ENCODE results near the gene ASPRV1.
"Not testable (repeated sequence)": the region's sequence is repeated elsewhere in the genome, so short reads cannot be mapped to it uniquely, and the experiment has no call there.

ASPRV1 gene

GRCh38 chr2:69955029-69955428 is 6.4 kb downstream of the ASPRV1 start:
- no peak overlapping the region for H3K27ac ChIP-seq (ENCODE audit: insufficient read depth in 1 of 2, low read depth in 1 of 2, low read length in 2 of 2, poor library complexity in 1 of 2, severe bottlenecking in 2 of 2)
- DNase-seq: no peak
- ChIA-PET CTCF (interaction anchor here (2.6 kb wide), 1 partner anchor 9 kb away, joined by 9 read pairs; no protein-coding TSS in a partner anchor), POLR2A (no interaction called here)
- no peak overlapping the region for H3K4me3 ChIP-seq (ENCODE audit: control insufficient read depth in 1 of 7, extremely low read depth in 1 of 7, insufficient read depth in 4 of 7, low read depth in 2 of 7, low read length in 6 of 7)
- 97% methylated on average over 11 of the region's 11 CpGs for WGBS (ENCODE audit: insufficient coverage)
- H3K27me3 ChIP-seq (replicated peaks in 2 of 5; ENCODE audit: control insufficient read depth in 4 of 5, insufficient read depth in 5 of 5, low read length in 4 of 5): no peaks in the 10 kb centered on the region
- H3K4me1 ChIP-seq (ENCODE audit: control extremely low read depth in 1 of 4, control insufficient read depth in 4 of 4, insufficient read depth in 4 of 4, low read length in 3 of 4): peaks cover 0 to 7% (median 0%) of the 10 kb centered on the region in 4 experiments
- no peaks in the 10 kb centered on the region for H3K36me3 ChIP-seq (ENCODE audit: control insufficient read depth in 4 of 4, insufficient read depth in 4 of 4, low read length in 3 of 4)
- no peaks in the 10 kb centered on the region for H3K9me3 ChIP-seq (ENCODE audit: control extremely low read depth in 1 of 5, control insufficient read depth in 4 of 5, insufficient read depth in 2 of 5, low read depth in 1 of 5, low read length in 4 of 5)

GRCh38 chr2:69954084-69954483 is 7.3 kb downstream of the ASPRV1 start:
- no peaks in the 10 kb centered on the region for H3K9me3 ChIP-seq (ENCODE audit: control extremely low read depth in 1 of 5, control insufficient read depth in 4 of 5, insufficient read depth in 2 of 5, low read depth in 1 of 5, low read length in 4 of 5)
- ChIA-PET CTCF (interaction anchor here (2.6 kb wide), 1 partner anchor 8 kb away, joined by 9 read pairs; no protein-coding TSS in a partner anchor), POLR2A (no interaction called here)
- peaks cover 0 to 7% (median under 1%) of the 10 kb centered on the region in 4 experiments for H3K4me1 ChIP-seq (ENCODE audit: control extremely low read depth in 1 of 4, control insufficient read depth in 4 of 4, insufficient read depth in 4 of 4, low read length in 3 of 4)
- no peaks in the 10 kb centered on the region for H3K27me3 ChIP-seq (replicated peaks in 2 of 5; ENCODE audit: control insufficient read depth in 4 of 5, insufficient read depth in 5 of 5, low read length in 4 of 5)
- H3K27ac ChIP-seq (ENCODE audit: insufficient read depth in 1 of 2, low read depth in 1 of 2, low read length in 2 of 2, poor library complexity in 1 of 2, severe bottlenecking in 2 of 2): no peak overlapping the region
- H3K36me3 ChIP-seq (ENCODE audit: control insufficient read depth in 4 of 4, insufficient read depth in 4 of 4, low read length in 3 of 4): no peaks in the 10 kb centered on the region
- no peak overlapping the region for H3K4me3 ChIP-seq (ENCODE audit: control insufficient read depth in 1 of 7, extremely low read depth in 1 of 7, insufficient read depth in 4 of 7, low read depth in 2 of 7, low read length in 6 of 7)
- WGBS (ENCODE audit: insufficient coverage): 100% methylated on average over 1 of the region's 1 CpG
- DNase-seq: no peak

GRCh38 chr2:69952336-69953115 is 8.9 kb downstream of the ASPRV1 start:
- Histone ChIP-seq H3K9me3 (ENCODE audit: control extremely low read depth in 1 of 5, control insufficient read depth in 4 of 5, insufficient read depth in 2 of 5, low read depth in 1 of 5, low read length in 4 of 5) (no peaks in the 10 kb centered on the region), H3K4me1 (ENCODE audit: control extremely low read depth in 1 of 4, control insufficient read depth in 4 of 4, insufficient read depth in 4 of 4, low read length in 3 of 4) (peaks cover 2 to 18% (median 16%) of the 10 kb centered on the region in 4 experiments), H3K27me3 (replicated peaks in 2 of 5; ENCODE audit: control insufficient read depth in 4 of 5, insufficient read depth in 5 of 5, low read length in 4 of 5) (no peaks in the 10 kb centered on the region), H3K4me3 (ENCODE audit: control insufficient read depth in 1 of 7, extremely low read depth in 1 of 7, insufficient read depth in 4 of 7, low read depth in 2 of 7, low read length in 6 of 7) (no peak overlapping the region), H3K36me3 (ENCODE audit: control insufficient read depth in 4 of 4, insufficient read depth in 4 of 4, low read length in 3 of 4) (no peaks in the 10 kb centered on the region), H3K27ac (ENCODE audit: insufficient read depth in 1 of 2, low read depth in 1 of 2, low read length in 2 of 2, poor library complexity in 1 of 2, severe bottlenecking in 2 of 2) (no peak overlapping the region)
- no peak for DNase-seq
- ChIA-PET POLR2A (no interaction called here), CTCF (interaction anchor here (0.7 to 0.9 kb wide), 2 partner anchors 12 to 44 kb away, joined by 3 read pairs; no protein-coding TSS in a partner anchor)
- WGBS (ENCODE audit: insufficient coverage): 98% methylated on average over 6 of the region's 6 CpGs

GRCh38 chr2:69950671-69951070 is 10.8 kb downstream of the ASPRV1 start:
- peaks cover 16 to 35% (median 32%) of the 10 kb centered on the region in 4 experiments for H3K4me1 ChIP-seq (ENCODE audit: control extremely low read depth in 1 of 4, control insufficient read depth in 4 of 4, insufficient read depth in 4 of 4, low read length in 3 of 4)
- CTCF ChIA-PET; H3K27ac ChIP-seq (ENCODE audit: insufficient read depth in 1 of 2, low read depth in 1 of 2, low read length in 2 of 2, poor library complexity in 1 of 2, severe bottlenecking in 2 of 2); DNase-seq; H3K4me3 ChIP-seq (ENCODE audit: control insufficient read depth in 1 of 7, extremely low read depth in 1 of 7, insufficient read depth in 4 of 7, low read depth in 2 of 7, low read length in 6 of 7); H3K27me3 ChIP-seq (replicated peaks in 2 of 5; ENCODE audit: control insufficient read depth in 4 of 5, insufficient read depth in 5 of 5, low read length in 4 of 5); H3K9me3 ChIP-seq (ENCODE audit: control extremely low read depth in 1 of 5, control insufficient read depth in 4 of 5, insufficient read depth in 2 of 5, low read depth in 1 of 5, low read length in 4 of 5); POLR2A ChIA-PET; H3K36me3 ChIP-seq (ENCODE audit: control insufficient read depth in 4 of 4, insufficient read depth in 4 of 4, low read length in 3 of 4): not testable (repeated sequence)
- 93% methylated on average over 2 of the region's 3 CpGs for whole genome bisulfite sequencing (ENCODE audit: insufficient coverage)

GRCh38 chr2:69950241-69950640 is 11.2 kb downstream of the ASPRV1 start:
- no peak for DNase-seq
- Histone ChIP-seq H3K9me3 (ENCODE audit: control extremely low read depth in 1 of 5, control insufficient read depth in 4 of 5, insufficient read depth in 2 of 5, low read depth in 1 of 5, low read length in 4 of 5) (no peaks in the 10 kb centered on the region), H3K36me3 (ENCODE audit: control insufficient read depth in 4 of 4, insufficient read depth in 4 of 4, low read length in 3 of 4) (no peaks in the 10 kb centered on the region), H3K4me1 (ENCODE audit: control extremely low read depth in 1 of 4, control insufficient read depth in 4 of 4, insufficient read depth in 4 of 4, low read length in 3 of 4) (peaks cover 16 to 39% (median 37%) of the 10 kb centered on the region in 4 experiments), H3K4me3 (ENCODE audit: control insufficient read depth in 1 of 7, extremely low read depth in 1 of 7, insufficient read depth in 4 of 7, low read depth in 2 of 7, low read length in 6 of 7) (no peak overlapping the region), H3K27ac (ENCODE audit: insufficient read depth in 1 of 2, low read depth in 1 of 2, low read length in 2 of 2, poor library complexity in 1 of 2, severe bottlenecking in 2 of 2) (no peak overlapping the region), H3K27me3 (replicated peaks in 2 of 5; ENCODE audit: control insufficient read depth in 4 of 5, insufficient read depth in 5 of 5, low read length in 4 of 5) (no peaks in the 10 kb centered on the region)
- WGBS (ENCODE audit: insufficient coverage): 97% methylated on average over 3 of the region's 5 CpGs
- POLR2A ChIA-PET: no interaction called here
- CTCF ChIA-PET: no interaction called here

- H3K27ac ChIP-seq (ENCODE audit: insufficient read depth in 1 of 2, low read depth in 1 of 2, low read length in 2 of 2, poor library complexity in 1 of 2, severe bottlenecking in 2 of 2): no peak overlapping the region
- no peaks in the 10 kb centered on the region for H3K36me3 ChIP-seq (ENCODE audit: control insufficient read depth in 4 of 4, insufficient read depth in 4 of 4, low read length in 3 of 4)
- DNase-seq: no peak
- peak overlapping the region in 2 of 7 experiments; percentile 34 to 45 for H3K4me3 ChIP-seq (ENCODE audit: control insufficient read depth in 1 of 7, extremely low read depth in 1 of 7, insufficient read depth in 4 of 7, low read depth in 2 of 7, low read length in 6 of 7)
- ChIA-PET POLR2A (no interaction called here), CTCF (no interaction called here)
- H3K27me3 ChIP-seq (replicated peaks in 2 of 5; ENCODE audit: control insufficient read depth in 4 of 5, insufficient read depth in 5 of 5, low read length in 4 of 5): no peaks in the 10 kb centered on the region
- H3K9me3 ChIP-seq (ENCODE audit: control extremely low read depth in 1 of 5, control insufficient read depth in 4 of 5, insufficient read depth in 2 of 5, low read depth in 1 of 5, low read length in 4 of 5): no peaks in the 10 kb centered on the region
- peaks cover 21 to 51% (median 48%) of the 10 kb centered on the region in 4 experiments for H3K4me1 ChIP-seq (ENCODE audit: control extremely low read depth in 1 of 4, control insufficient read depth in 4 of 4, insufficient read depth in 4 of 4, low read length in 3 of 4)
- 91% methylated on average over 21 of the region's 21 CpGs for WGBS (ENCODE audit: insufficient coverage)
These were observed 12.3 kb downstream of the ASPRV1 start for GRCh38 chr2:69948963-69949645.
